ENCODE results near the gene FUBP3. TPM values are rescaled to one million over a fixed set of nuclear protein-coding genes. Genes with fewer than 3 reads are reported as not detected.

FUBP3 gene
- total RNA-seq, result 31.5 and 32.8 TPM in 2 replicates

DNA sequence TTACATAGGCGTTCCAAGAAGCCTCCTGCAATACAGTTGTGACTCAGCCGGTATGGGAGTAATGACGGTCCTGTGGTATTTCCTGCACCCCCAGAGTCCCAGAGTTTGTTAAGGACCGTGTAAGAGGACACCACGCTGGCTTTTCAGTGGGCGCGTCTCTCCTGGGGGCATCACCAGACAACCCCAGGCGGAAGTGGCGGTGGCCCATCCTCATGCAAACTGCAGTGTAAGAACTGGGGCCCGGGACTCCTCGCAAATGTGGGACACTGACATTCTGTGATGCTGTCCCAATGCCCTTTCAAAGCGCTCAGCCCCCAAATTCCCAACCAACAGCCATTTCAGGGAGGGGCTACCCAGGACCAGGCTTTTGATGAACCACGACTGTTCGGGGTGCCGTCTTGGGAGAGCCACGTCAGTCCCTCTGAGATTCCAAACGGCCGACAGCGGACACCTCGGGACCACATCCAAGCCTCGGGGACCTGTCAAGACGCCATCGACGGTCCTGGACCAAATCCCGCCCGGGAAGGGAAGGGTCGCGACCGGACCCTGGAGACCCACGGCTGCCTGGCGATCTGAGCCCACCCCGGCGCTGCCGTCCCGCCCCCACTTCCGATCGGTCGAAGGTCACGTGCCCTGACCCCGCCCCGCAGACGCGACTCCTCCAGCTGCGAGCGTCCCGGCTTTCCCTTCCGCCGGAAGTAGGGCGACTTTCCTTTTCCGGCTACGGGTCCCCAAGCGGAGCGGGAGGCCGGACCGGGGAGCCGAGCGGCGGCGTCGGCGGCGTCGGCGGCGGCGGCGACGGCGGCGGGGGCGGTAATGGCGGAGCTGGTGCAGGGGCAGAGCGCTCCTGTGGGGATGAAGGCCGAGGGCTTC, at the start of gene FUBP3:
Gene FUBP3 (plus strand): TSS at position 713 of the 873 bp plus-strand sequence. CDS start 104 bp downstream, at position 817.

GRCh38 chr9:130664251-130665028, 85.1 kb downstream of the FUBP3 start, which contains the start of gene PRDM12:
Gene PRDM12 (plus strand): TSS chr9:130664594. CDS start chr9:130664654, 60 bp downstream.

Other genes starting within 250 kb of the FUBP3 start
- gene ASS1, start 134.6 kb upstream of the FUBP3 start, total RNA-seq, result 2.6 and 5.9 TPM in 2 replicates
- gene PRDM12, start 85.0 kb downstream of the FUBP3 start, total RNA-seq, result not detected in 2 replicates
- 63.7 and 68.5 TPM in 2 replicates for gene EXOSC2, start 114.2 kb downstream of the FUBP3 start, total RNA-seq